ENCODE data around the gene ITGAL.
"Not testable (repeated sequence)": the region's sequence is repeated elsewhere in the genome, so short reads cannot be mapped to it uniquely, and the experiment has no call there.

ITGAL gene

DNA sequence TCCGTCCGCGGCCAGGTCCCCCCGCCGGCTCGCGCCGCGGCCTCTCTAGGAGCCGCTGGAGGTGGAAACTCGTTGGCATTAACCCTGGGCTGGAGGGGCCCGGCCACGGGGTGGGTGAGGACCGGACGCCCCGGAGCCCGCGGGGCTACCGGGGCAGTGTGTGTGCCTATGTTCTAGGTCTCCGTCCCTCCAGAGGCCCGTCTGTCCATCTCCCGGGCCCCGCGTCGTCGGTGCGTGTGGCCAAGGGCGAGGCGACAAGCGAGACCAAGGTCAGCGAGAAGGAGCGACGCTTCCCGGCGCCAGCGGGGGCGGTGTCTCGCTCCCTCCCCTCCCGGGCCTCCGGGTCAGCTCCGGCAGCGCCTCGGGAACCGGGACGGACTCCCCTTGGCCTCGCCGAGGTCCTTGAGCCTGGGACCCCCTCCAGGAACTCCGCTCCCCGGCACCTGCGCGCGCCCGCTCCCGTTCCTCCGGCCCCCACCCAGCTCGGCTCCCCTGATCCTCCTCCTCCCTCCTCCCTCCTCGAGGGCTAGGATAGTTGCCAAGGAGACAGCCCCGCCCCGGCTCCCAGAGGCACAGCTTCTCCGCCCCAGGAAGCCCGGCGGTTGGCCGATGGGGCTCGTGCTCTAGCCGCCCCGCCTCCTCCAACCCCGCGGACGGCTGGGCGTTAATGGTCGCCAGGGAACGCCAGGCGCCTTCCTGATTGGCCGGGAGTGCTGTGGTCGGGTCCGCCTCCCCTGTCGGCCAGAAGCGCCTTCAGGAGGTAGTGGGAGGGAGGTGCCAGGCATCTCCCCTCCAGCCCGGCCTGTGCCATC lies 54.5 kb downstream of the ITGAL start:
- peak; percentile 98 for DNase-seq

DNA sequence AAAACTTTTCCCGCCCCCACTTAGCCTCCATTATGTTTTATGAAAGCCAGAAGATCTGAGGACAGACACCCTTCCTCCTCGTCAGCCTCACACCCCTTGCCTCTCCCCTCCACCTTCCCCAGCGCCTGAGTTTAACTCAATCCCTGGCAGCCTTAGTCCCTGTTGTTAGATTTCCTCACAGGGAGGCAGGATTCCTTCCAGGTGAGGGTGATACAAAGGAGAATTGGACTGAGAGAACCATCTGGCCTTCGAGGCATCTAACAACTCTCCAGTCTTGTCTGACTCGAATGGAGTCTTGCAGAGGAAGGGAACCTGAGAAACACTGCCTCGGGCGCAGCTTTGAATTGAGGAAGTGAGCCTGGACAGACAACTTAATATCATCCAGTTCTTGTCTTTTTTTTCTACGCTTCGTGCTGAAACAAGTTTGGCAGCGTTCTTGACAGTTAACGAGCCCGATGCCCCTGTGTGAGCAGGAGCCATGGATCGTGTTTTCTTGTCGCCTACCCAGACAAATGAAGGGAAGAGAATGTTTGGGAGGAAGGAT lies 55.2 kb downstream of the ITGAL start:
- no peak for DNase-seq

DNA sequence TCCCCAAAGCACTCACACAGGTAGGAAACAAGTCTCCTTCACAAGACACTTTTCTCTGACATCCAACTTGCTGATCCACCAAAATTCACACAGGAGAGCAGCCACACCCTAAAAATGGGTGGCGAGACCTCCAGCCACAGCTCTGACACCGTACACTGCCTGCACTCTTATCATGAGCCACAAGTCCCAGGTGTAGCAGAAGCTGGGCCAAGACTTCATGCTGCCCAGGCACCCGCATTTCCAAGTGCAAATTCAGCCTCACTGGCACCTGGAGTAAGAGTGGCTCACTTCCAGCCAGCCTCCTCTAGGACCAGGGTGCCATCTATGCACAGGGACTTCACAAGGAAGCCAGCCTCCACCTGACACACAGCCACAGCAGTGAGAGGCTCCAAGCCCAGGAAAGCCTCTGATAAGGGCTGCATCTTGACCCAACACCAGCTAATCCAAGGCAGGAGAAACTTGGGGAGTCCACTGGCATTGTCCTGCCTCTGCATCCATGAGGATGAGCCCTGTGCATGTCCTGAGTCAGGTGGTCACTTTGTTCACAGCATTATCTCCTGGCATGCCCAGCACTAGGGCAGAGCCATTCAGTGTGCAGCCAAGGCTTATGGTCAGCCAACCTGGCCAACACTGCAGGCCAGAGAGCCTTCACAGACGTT lies 56.4 kb downstream of the ITGAL start:
- DNase-seq = no peak

DNA sequence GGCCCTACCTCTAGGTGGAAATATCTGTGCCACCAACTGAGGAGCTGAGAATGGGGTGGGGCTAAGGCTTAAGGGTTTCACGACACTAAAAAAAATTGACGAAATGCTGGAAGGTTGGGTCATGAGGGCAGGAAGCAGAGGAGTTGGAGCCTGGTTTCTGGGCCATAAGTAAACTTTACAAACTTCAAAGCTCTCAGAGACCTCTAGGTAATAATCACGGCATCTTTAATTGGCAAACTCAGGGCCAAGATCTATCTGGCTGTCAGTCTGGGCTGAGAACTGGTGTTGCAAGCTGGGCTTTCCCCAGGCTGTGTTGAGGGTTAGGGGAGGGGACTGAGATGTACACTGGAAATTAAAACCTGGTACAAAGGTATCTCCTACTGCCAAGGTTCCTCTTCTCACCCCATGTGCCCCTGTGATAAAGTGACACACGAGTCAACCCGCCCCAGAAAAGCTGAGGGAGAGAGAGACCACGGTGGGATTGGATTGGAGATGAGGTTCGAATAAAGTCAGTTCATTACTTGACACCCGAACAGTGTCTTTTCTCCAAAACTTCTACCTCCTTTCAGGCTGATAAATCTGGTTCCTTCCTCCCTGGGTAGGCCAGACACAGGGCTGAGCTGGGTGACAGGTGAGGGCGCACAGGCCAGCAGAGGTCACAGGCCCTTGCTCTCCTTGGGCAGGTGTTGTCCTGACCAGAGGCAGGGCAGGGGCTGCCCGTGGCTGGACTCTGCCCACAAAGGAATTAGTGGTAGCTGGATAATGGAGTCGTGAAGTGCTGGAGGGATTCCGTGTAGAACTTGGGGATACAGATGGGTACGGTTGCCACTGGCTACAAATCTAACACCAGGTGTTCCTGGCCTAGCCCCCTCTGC lies 57.9 kb downstream of the ITGAL start:
- DNase-seq = no peak

DNA sequence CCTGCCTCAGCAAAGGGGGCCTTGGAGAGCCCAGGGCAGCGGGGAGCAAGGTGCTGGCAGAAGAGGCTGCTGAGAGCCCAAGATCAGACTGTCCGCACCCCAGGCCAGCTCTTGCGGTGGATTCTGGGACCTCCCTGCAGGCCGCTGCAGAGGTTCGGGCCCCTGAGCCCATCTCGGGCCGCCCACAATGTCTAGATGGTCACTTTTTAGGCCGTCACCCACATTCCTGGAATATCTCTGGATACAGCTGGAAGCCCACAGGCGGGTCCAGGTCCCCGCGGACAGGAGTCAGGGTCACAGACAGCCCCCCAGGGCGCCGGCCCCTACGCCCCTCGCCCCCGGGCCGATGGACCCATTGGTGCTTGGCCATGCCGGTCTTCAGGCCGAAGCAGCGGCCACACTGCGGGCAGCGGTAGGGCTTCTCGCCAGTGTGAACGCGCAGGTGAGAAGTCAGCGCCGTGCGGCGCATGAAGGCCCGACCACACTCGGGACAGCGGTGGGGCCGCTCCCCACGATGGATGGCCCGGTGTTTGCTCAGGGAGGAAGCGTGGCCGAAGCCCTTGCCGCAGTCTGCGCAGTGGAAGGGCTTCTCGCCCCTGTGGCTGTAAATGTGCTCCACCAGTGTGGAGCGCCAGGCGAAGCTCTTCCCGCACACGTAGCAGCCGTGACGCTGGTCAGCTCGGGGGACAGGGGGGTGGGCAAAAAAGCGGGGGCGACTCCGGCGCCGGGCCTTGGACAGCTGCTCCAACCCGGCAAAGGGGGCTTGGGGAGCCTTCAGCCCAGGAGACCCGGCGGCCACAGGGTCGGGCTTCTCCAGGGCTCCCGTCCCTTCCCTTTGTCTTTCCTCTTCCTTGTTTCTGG lies 60.0 kb downstream of the ITGAL start:
- DNase-seq = no peak

DNA sequence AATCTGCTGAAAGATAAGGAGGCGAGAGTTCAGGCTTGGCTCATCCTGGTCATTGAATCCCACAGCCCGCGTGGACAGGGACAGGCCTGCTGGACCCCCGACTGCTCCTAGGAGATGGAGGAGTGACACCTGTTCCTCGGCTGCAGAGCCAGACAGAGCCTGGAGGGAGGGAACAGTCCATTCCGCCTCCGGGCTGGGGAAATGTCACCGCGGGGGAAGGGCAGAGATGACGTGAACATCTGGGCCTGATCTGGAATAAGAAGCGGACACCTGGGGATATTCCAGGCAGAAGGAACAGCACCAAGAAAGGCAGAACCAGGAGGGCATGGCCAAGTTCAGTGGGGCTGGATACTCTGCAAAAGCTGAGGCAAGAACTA lies 60.6 kb downstream of the ITGAL start:
- no peak for DNase-seq

DNA sequence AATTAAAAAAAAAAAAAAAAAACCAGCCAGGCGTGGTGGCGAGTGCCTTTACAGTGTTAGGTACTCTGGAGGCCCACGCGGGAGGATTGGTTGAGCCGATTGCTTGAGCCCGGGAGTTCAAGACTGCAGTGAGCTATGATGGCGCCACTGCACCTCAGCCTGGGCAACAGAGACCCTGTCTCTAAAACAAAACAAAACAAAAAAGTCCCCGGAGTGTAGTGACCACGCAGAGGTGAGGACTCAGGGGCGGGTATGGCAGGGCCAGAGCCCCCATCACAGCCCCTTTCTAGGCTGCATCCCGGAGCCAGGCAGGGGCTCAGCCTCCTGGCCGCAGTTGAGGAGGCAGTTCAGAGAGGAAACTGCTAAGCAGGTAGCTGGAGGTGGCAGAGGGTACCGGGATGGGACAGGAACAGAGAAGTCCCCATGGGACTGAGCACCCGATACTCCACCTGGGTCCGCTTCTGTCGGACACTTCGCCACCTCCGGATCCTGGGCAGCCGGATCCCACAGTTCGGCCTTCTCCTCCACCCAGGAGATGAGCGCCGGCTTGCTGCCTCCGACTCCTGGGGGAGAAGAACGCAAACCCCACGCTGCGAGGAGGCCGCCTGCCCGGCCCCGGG lies 61.3 kb downstream of the ITGAL start:
- no peak for DNase-seq

DNA sequence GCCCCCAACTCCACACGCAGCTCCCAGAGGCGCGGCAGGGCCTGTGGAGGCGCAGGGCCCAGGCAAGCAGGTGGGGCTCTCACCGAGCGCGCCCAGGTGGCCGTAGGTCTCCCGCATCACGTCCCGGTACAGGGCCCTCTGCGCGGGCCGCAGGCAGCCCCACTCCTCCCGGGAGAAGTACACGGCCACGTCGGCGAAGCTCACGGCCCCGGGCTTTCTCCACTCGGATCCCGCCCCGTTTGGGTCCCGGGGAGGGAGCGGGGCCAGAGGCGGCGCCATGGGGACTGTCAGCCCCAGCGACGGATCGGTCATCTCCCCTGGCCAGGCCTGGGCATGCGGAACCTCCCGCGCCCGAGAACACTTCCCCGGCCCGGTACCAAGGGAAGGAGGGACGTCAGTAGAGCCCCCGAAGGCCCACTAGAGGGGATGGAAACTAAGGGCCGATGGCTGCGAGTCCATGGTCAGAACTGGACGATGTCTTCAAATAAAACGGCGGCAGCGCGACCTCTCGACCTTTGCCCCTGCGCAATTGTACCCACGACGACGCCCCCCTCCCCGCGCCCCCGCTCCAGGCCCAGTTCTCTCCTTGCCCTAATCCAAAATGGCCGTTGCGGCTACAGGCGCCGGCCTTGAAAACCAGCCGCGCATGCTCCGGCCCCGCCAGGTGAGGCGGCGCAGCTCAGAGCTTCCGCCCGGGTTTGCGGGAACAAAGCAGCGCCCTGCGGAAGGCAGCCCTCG lies 62.0 kb downstream of the ITGAL start, which contains the start of gene ZNF747:
ZNF747 (minus strand) TSS at position 491 of the 738 bp plus-strand sequence; CDS start at position 312, 179 bp downstream.
- peak; percentile 91 to 93 for DNase-seq

DNA sequence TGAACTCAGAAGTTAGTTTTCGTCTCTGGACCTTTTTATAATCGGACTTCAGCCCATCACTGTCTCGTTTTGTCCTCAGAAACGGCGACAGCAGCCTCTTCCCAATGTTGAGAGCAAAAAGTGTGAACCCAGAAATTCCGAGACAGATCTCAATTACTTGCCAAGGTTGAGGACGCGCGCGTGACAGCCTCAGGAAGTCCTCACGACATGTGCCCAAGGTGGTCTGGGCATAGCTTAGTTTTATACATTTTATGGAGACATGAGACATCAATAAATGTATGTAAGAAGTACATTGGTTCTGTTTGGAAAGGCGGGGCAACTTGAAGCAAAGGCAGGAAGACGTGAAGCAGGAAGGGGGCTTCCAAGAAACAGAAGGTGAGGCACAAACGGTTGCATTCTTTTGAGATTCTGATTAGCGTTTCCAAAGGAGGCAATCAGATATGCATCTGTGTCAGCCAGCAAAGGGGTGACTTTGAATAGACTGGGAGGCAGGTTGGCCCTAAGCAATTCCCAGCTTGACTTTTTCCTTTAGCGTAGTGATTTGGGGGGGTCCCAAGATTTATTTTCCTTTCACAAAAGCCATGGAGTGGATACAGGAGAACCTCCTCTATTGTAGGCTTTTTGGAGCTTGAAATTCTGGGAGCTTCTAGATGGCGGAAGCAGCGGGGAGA lies 62.7 kb downstream of the ITGAL start:
- peak in 1 of 2 experiments; percentile 66 for DNase-seq

DNA sequence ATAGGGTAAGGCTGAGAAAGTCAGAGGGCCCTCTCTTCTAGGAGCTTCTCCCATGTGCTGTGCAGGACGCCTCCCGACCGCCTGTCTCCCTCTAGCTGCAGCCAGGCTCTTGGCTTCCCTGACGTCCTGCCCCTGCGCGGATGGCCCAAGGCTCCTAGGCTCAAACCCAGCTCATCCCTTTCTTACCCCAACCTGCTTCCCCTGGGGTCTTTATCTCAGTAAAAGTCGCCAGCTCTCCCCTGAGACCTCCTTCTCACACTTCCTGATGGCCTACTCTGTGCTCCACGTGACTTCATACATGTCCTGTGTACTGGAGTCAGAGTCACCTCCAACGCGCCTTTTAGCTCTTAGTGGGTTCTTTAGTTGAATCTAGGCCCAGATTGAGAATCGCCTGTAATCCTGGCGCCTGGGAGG lies 63.2 kb downstream of the ITGAL start:
- peak in 1 of 2 experiments; percentile 66 for DNase-seq

DNA sequence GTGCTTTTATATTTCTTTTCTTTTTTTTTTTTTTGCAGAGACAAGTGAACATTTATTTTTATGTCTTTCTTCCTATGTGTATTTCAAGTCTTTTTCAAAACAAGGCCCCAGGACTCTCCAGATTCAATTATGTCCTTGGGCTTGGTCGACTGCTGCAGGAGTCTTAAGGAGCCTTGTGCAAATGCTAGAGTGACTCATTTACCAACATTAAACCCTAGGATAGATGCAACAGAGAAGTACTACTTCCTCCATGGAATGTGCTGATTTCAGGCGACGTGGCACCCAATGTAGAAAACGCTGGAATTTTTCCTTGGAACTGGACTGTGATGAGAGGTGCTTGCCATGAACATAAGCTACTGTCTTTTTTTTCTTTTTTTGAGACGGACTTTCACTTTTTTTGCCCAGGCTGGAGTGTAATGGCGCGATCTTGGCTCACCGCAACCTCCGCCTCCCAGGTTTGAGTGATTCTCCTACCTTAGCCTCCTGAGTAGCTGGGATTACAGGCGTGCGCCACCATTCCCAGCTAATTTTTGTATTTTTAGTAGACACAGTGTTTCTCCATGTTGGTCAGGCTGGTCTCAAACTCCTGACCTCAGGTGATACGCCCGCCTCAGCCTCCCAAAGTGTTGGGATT lies 64.0 kb downstream of the ITGAL start:
- not testable (repeated sequence) for DNase-seq

DNA sequence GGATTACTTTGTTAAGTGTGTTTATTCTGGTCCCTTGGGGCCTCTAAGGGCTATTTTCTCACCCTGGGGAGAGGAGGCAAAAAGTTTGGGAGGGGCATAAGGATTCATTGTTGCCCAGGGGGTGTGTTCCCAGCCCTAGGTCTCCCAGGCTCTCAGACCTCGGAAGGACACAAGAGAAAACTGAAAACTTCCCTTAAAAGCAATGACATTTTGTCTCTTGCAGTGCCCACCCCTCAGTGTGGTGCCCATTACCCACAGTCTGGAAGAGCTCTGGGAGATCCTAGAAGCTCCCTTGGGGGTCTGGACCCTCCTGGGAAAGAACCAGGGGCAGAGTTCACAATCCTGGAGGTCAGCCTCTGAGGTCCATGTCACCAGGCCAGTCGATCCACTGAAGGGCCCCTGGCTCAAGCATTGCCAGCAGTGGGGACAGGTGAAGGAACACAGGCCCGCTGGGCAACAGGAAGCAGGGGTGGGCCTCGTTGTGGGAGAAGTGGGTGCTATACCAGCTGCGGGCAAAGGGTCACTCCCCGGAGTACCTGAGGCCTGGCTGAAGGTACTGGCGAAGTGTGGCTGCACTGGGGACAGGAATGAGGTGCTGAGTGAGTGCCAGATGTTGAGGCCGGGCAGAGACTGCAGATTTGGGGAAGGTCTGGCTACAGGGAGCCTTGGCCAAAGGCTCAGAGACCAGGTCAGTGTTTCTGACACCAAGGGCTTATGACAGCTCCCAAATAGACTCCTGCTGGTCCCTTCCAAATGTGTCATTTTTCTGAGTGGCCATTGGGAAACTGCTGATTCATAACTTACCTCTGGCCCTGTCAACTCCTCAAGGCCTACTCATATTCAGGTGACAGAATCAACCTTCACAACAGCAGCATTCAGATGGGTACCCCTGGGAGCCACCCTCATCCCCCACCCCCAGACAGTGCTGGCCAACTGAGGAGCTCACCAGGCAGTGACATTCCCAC lies 66.7 kb downstream of the ITGAL start:
- no peak for DNase-seq

DNA sequence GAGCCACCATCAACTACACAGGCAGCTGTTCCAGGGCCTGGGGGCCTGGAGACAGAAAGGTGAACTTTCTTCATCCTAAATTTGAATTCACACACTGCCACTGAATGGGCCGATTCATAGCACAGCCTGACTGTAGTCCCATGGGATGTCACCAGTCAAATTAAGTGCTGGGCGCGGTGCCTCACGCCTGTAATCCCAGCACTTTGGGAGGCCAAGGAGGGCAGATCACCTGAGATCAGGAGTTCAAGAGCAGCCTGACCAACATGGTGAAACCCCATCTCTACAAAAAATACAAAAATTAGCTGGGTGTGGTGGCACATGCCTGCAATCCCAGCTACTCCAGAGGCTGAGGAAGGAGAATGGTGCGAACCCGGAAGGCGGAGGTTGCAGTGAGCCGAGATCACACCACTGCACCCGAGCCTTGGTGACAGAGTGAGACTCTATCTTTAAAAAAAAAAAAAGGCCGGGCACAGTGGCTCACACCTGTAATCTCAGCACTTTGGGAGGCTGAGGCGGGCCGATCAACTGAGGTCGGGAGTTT lies 67.5 kb downstream of the ITGAL start:
- not testable (repeated sequence) for DNase-seq

DNA sequence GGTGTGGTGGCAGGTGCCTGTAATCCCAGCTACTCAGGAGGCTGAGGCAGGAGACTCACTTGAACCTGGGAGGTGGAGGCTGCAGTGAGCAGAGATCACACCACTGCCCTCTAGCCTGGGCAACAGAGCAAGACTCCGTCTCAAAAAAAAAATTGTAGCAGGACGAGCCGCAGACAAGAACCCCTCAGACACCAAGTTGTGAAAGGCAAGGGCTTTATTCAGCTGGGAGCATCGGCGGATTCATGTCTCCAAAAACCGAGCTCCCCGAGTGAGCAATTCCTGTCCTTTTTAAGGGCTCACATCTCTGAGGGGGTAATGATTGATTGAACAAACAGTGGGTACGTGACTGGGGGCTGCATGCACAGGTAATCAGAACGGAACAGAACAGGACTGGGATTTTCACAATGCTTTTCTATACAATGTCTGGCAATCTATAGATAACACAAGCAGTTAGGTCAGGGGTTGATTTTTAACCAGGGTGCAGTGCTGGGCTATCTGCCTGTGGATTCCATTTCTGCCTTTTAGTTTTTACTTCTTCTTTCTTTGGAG lies 68.4 kb downstream of the ITGAL start:
- not testable (repeated sequence) for DNase-seq

DNA sequence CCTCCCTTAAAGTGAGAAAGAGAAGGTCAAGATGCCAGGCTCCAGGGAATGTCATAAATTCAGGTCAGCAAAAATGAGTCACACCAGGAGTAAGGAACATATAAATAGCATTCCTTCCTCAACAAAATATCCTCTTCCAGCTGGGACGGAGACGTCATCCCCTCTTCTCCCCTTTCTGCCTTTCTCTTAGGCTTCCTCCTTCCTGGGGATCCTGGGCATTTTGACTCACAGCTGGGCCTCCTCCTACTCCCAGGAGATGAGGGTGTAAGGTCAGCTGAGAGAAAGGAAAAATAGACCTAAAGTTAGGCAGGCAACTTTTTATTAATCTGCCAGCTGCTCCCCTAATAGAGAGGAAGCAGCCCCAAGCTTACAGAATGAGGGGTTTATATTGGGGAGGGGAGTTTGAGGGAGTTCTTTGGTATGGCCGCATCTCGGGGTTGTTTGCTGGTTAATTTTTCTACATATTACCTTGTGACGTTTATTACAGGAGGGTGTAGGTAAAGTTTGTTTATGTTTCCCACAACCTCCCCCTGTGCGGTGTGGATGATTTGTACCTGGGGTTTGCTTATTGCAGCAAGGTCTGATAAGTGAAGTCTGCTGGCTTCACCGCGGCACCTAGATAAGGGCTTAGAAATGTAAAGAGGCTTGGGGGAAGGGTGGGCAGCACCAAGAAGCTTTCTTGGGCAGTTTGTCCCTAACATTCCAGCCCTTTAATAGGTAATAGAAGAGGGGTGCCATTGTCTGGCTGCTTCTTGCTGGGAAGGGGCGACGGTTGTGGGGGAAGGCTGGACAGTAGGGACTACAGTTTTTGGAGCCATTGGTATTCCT lies 69.2 kb downstream of the ITGAL start:
- no peak for DNase-seq

DNA sequence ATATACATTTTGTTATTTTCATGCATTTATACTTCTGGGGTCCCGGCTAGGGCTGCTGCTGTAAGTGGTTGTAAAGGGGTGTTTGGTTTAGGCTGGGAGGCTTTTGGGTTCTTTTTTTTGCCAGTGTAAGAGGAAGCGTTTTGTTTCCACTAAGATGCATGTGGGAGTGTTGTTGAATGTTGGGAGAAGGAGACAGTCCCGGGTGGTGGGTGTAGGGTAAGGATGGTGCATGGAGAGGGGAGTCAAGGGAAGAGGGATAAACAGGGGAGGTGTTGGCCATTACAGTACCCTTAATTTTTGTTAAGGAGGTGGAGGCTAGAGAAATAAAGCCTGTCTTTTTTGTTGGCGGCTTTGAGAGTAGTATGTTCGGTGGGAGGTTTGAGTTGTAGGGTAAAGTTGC lies 70.5 kb downstream of the ITGAL start:
- DNase-seq = no peak

DNA sequence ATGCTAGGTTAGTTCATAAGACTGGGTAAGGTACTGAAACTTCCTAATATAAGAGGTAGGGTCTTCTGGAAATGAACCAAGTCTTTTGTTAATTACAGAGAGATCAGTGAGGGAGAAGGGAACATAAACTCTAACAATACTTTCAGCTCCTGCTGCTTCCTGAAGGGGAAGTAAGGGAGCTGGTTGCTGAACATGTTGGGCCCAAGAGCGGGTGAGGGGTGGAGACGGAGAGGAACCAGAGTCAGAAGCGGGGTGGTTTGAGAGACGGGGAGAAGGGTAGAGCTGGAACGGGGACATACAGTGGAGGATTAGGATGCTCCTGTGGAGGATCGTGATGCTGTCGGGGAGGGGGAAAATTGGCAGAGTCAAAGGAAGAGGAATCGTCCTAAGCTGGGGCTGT lies 73.6 kb downstream of the ITGAL start:
- DNase-seq = no peak

All from NCI-H524 (cell line).